Panc1 (cell line): ENCODE results near the gene SLC25A42. TPM values are rescaled to one million over a fixed set of nuclear protein-coding genes. Genes with fewer than 3 reads are reported as not detected.
A peak's percentile ranks its signal among the peaks of the same experiment; 100 is the strongest.

Experiments used
- ATAC-seq: fragments of 200-7000 bp; cut with Tn5 transposase; 2 replicates; pipeline ENCODE4 v1.9.1; 2020; ENCODE audit warnings: mild to moderate bottlenecking, moderate library complexity
- BruUV-seq: library from RNA; stranded (reverse); fragments of 400-500 nt; replicated peaks from 2 replicates; lab custom pipeline; 2021; lab: Mats Ljungman, UMichigan
- CTCF ChIA-PET: fragments of 300-600 bp; sonication (Branson Sonifier 250); formaldehyde crosslinking; loops from one replicate; lab custom pipeline; 2022; ENCODE audit warnings: antibody characterized with exemption; lab: Charles Lee
- POLR2A ChIA-PET: fragments of 300-600 bp; sonication (Branson Sonifier 250); formaldehyde crosslinking; loops from one replicate; lab custom pipeline; 2022; ENCODE audit warnings: antibody characterized with exemption; lab: Charles Lee
- DNase-seq: peaks from one replicate; pipeline ENCODE4 v3.0.0-alpha.2; 2010; ENCODE audit warnings: low read depth, low spot score
- H3K27ac ChIP-seq: 2 replicates; pipeline ENCODE4 v1.5.1; 2011; ENCODE audit warnings: mild to moderate bottlenecking, low read length, inconsistent platforms
- H3K27me3 ChIP-seq: fragments of 200-500 bp; sonication (Bioruptor generic); 2 replicates; pipeline ENCODE4 v1.6.0; 2014; ENCODE audit warnings: low read length, inconsistent platforms; ENCODE audit not compliant: control insufficient read depth, insufficient read depth
- H3K36me3 ChIP-seq: fragments of 200-500 bp; sonication (Bioruptor generic); 2 replicates; pipeline ENCODE4 v1.5.1; 2014; ENCODE audit warnings: inconsistent platforms, mild to moderate bottlenecking, low read length, moderate library complexity; ENCODE audit not compliant: control insufficient read depth, insufficient read depth
- H3K4me1 ChIP-seq: 2 replicates; pipeline ENCODE4 v1.5.1; 2011; ENCODE audit warnings: inconsistent platforms, mild to moderate bottlenecking, low read length, moderate library complexity; ENCODE audit not compliant: control insufficient read depth, insufficient read depth
- H3K4me3 ChIP-seq, 2 experiments: 2 replicates each; pipeline ENCODE4 v1.5.1; 2011 to 2012; ENCODE audit warnings: low read depth in 2 of 2, low read length in 2 of 2, mild to moderate bottlenecking in 2 of 2, inconsistent platforms in 1 of 2, moderate library complexity in 1 of 2
- H3K9me3 ChIP-seq: fragments of 200-500 bp; sonication (Bioruptor generic); 2 replicates; pipeline ENCODE4 v1.5.1; 2014; ENCODE audit warnings: low read depth, mild to moderate bottlenecking, inconsistent platforms, low read length, moderate library complexity; ENCODE audit not compliant: control insufficient read depth, insufficient read depth
- CTCF ChIP-seq: fragments of 450-650 bp; IDR thresholded peaks from 2 replicates; pipeline ENCODE4 v1.5.1; 2017; ENCODE audit warnings: mild to moderate bottlenecking
- POLR2AphosphoS5 ChIP-seq: IDR thresholded peaks from 2 replicates; pipeline ENCODE4 v1.6.1; 2012; ENCODE audit warnings: mild to moderate bottlenecking, low read depth, low read length, moderate library complexity
- REST ChIP-seq, 2 experiments: IDR thresholded peaks; 2 replicates each; pipeline ENCODE4 v1.6.1; 2011 to 2012; ENCODE audit warnings: low read depth in 2 of 2, control low read depth in 1 of 2, low read length in 1 of 2, mild to moderate bottlenecking in 1 of 2, moderate library complexity in 1 of 2; ENCODE audit not compliant: insufficient read depth in 1 of 2
- SIN3A ChIP-seq: IDR thresholded peaks from 2 replicates; pipeline ENCODE4 v1.6.1; 2012; ENCODE audit warnings: low read depth, mild to moderate bottlenecking, low read length, moderate library complexity, borderline replicate concordance; ENCODE audit not compliant: insufficient read depth
- TCF7L2 ChIP-seq: IDR thresholded peaks from 2 replicates; pipeline ENCODE4 v1.6.1; 2011; ENCODE audit warnings: mild to moderate bottlenecking, low read depth, low read length, inconsistent platforms
- in situ Hi-C: cut with HindIII; loops from 2 replicates; pipeline ENCODE4 v1.10.0; 2016; ENCODE audit warnings: low sequenced_read_pairs, low pct_unique_long_range_greater_than_20kb
- intact Hi-C: fragments of 100-400 bp; cut with micrococcal nuclease; formaldehyde crosslinking; loops from one replicate; pipeline ENCODE4 v1.10.0; 2022; ENCODE audit not compliant: unreplicated experiment
- total RNA-seq: library from RNA; stranded (reverse); gene quantifications from one replicate; pipeline ENCODE4 v1.2.1, GENCODE V29; 2021; ENCODE audit not compliant: unreplicated experiment

The SLC25A42 gene
- total RNA-seq, 1 experiment from 2014 or later = 2.6 TPM

GRCh38 chr19:19145684-19146608 lies 82.2 kb downstream of the SLC25A42 start:
- DNase-seq (no peak), ATAC-seq (peak; percentile 86)
- H3K4me3 ChIP-seq = no peak overlapping the region
- no peaks in the 10 kb centered on the region for H3K27me3 ChIP-seq
- POLR2A ChIA-PET = no interaction called here
- H3K36me3 ChIP-seq = no peaks in the 10 kb centered on the region
- intact Hi-C loops (no loop called here), in situ Hi-C loops (no loop called here)
- TF ChIP-seq POLR2AphosphoS5 (no peak), CTCF (peak; percentile 94), TCF7L2 (no peak)
- no peaks in the 10 kb centered on the region for H3K4me1 ChIP-seq
- H3K27ac ChIP-seq = no peak overlapping the region
- CTCF ChIA-PET = interaction anchor here (0.7 kb wide), 2 partner anchors 137 to 169 kb away, joined by 5 to 8 read pairs; no protein-coding TSS in a partner anchor
- H3K9me3 ChIP-seq = no peaks in the 10 kb centered on the region
- no TSS peak for BruUV-seq

GRCh38 chr19:19146865-19147264 lies 83.1 kb downstream of the SLC25A42 start:
- Histone ChIP-seq H3K4me3 (no peak overlapping the region), H3K27ac (no peak overlapping the region), H3K9me3 (no peaks in the 10 kb centered on the region), H3K36me3 (no peaks in the 10 kb centered on the region), H3K27me3 (no peaks in the 10 kb centered on the region), H3K4me1 (no peaks in the 10 kb centered on the region)
- CTCF ChIA-PET = interaction anchor here (0.5 kb wide), 1 partner anchor 215 kb away, joined by 7 read pairs; no protein-coding TSS in a partner anchor
- in situ Hi-C loops (no loop called here), intact Hi-C loops (no loop called here)
- ATAC-seq (no peak), DNase-seq (no peak)
- BruUV-seq = no TSS peak
- TF ChIP-seq TCF7L2 (no peak), CTCF (no peak), REST (IDR thresholded peaks at IDR 0.05; ENCODE audit: insufficient read depth in 1 of 2, low read depth in 2 of 2, low read length in 1 of 2) (no peak), SIN3A (no peak), POLR2AphosphoS5 (no peak)
- POLR2A ChIA-PET = no interaction called here
